Measurements from ENCODE around the gene ABHD10.

The ABHD10 gene

DNA sequence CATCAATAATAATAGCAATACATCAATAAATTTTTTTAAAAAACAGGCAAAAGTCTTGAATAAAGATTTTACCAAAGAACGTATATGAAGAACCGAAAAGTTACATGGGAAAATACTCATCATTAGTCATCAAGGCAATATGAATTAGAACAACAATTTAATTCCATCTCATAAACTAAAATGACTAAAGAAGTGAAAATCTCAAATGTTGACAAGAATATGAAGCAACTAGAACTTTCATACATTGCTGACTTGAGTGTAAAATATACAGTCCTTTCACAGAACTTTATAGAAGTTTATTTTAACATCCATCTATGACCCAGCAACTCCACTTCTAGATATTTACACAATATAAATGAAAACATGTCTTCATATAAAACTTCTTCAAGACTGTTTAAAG lies 35.3 kb upstream of the ABHD10 start:
- no peak overlapping the region for H3K27ac ChIP-seq
- TF ChIP-seq ZFX (IDR thresholded peaks at IDR 0.05), result no peak
- TF ChIP-seq, protein P1, sequence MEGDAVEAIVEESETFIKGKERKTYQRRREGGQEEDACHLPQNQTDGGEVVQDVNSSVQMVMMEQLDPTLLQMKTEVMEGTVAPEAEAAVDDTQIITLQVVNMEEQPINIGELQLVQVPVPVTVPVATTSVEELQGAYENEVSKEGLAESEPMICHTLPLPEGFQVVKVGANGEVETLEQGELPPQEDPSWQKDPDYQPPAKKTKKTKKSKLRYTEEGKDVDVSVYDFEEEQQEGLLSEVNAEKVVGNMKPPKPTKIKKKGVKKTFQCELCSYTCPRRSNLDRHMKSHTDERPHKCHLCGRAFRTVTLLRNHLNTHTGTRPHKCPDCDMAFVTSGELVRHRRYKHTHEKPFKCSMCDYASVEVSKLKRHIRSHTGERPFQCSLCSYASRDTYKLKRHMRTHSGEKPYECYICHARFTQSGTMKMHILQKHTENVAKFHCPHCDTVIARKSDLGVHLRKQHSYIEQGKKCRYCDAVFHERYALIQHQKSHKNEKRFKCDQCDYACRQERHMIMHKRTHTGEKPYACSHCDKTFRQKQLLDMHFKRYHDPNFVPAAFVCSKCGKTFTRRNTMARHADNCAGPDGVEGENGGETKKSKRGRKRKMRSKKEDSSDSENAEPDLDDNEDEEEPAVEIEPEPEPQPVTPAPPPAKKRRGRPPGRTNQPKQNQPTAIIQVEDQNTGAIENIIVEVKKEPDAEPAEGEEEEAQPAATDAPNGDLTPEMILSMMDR (conservative IDR thresholded peaks at IDR 0.05), result no peak

DNA sequence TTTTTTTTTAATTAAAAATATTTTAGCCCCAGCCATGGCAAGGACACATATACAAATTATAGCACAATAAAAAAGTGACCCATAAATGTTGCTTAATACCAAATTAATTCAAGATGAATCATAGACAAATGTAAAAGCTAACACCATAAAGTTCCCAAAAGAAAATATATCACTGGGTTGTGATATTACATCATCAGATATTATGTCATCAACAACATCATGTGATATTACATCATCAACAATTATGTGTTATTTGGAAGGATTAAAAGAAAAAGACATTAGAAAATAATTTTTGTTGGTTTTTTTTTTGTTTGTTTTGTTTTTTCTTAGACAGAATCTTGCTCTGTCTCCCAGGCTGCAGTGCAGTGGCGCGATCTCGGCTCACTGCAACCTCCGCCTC lies 34.5 kb upstream of the ABHD10 start:
- no peak for TF ChIP-seq ZFX (IDR thresholded peaks at IDR 0.05)
- TF ChIP-seq, protein P1 (conservative IDR thresholded peaks at IDR 0.05), result no peak
- no peak overlapping the region for H3K27ac ChIP-seq

DNA sequence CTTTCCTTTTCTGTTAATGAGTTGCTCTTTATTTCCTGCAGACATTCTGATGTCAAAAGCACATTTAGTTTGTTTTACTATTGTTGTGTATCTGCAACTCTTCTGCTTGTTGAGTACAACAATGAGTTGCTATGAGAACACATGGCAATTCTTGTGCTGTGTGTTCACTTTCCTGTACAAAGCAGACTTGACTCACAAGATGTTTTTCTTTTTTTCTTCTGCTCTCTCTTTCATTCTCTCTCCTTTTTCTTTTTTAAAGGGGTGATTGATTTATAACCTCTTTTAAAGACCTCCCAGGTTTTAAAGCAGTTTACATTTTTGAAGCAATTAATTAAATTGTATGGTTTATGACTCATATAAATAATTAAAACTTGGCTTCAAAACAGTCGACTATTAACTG lies 31.6 kb upstream of the ABHD10 start:
- TF ChIP-seq, protein P1 (conservative IDR thresholded peaks at IDR 0.05), result no peak
- TF ChIP-seq ZFX (IDR thresholded peaks at IDR 0.05), result no peak
- no peak overlapping the region for H3K27ac ChIP-seq

DNA sequence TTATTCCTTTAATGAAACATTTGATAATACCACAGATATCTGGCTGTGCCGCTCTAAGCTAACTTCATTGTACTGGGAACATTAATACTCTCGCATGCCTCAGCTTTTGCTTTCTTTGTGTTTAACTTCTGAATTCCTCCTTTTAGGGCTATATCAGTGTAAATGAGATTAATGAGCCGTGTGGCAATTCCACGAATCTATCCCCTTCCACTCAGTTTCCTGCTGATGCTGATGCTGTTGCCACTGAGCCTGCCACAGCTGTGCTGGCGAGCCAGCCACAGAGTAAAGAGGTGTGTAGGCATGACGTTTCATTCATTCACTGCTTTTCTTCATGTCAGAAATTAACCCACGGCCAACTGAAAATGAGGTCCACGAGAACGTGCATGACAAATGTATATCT lies 30.0 kb upstream of the ABHD10 start:
- H3K27ac ChIP-seq, result no peak overlapping the region
- TF ChIP-seq, protein P1 (conservative IDR thresholded peaks at IDR 0.05), result no peak
- TF ChIP-seq ZFX (IDR thresholded peaks at IDR 0.05), result no peak

DNA sequence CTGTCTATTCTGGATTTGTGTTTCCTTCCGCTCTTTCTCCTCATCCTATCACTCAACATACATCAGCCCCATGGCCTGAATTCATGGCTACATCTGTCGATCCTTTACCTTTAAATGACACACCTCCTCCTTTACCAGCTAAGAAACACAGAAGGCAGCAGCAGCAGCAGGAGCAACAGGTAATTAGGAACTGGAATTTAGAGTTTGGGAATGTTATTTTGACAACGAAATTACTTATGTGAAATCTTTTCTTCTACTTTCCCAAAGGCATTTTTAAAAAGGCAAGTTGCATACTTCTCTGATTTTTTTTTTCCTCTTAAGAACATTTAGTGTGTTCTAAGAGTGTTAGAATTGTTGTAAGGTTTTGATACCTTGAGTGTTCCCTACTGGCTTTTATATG lies 29.1 kb upstream of the ABHD10 start:
- H3K27ac ChIP-seq, result no peak overlapping the region
- TF ChIP-seq ZFX (IDR thresholded peaks at IDR 0.05), result no peak
- TF ChIP-seq, protein P1 (conservative IDR thresholded peaks at IDR 0.05), result no peak

DNA sequence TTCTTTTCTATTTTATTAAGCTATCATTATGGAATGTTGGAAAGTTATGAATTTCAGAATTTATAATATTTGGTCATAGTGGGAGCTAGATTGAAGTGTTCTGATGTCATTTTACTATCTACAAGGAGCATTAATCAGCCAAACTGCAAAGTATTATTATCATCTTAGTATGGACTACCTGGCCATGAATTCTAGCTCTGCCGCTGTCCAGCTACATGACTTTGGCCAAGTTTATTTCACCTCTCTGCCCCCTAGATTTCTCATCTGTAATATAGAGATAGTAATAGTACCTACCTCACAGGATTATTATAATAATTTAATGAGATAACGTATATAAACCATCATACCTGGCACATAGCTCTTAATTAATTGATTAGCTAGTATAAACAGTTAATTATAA lies 27.8 kb upstream of the ABHD10 start:
- H3K27ac ChIP-seq, result no peak overlapping the region
- TF ChIP-seq ZFX (IDR thresholded peaks at IDR 0.05), result no peak
- TF ChIP-seq, protein P1 (conservative IDR thresholded peaks at IDR 0.05), result no peak

DNA sequence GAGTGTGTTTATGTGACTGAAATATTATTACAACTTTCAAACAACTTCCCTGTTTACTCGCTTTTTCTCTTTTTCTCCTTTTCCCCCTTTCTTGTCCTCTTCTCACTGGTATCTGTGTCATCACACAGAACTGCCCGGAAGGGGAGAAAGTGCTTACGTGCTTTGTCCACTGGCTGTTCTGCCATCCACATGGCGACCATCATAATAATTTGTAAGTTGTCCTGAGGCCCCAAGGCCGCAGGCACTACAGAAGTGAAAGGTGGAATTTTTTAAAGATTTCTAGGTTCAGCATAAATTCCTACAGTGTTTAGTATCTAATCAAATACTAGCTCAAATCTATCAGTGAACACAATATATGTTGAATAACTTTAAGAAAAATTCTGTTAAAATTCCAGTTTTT lies 26.7 kb upstream of the ABHD10 start:
- H3K27ac ChIP-seq, result no peak overlapping the region
- TF ChIP-seq, protein P1 (conservative IDR thresholded peaks at IDR 0.05), result no peak
- TF ChIP-seq ZFX (IDR thresholded peaks at IDR 0.05), result no peak
